ENCODE measurements around the gene HELZ. TPM values are rescaled to one million over a fixed set of nuclear protein-coding genes. Genes with fewer than 3 reads are reported as not detected.

HELZ gene
- total and polyA plus RNA-seq, 10 donors = 2.5 to 154 (median 88.7) TPM

- H3K36me3 ChIP-seq = no peaks in the 10 kb centered on the region
- H3K27me3 ChIP-seq (replicated peaks in 1 of 7) = peaks cover 0 to 12% (median 0%) of the 10 kb centered on the region in 7 donors
- H3K4me3 ChIP-seq = no peak overlapping the region
- DNase-seq = no peak
- 93 to 97% (median 95%) methylated on average over 12 of the region's 12 CpGs for WGBS, 5 donors
- H3K4me1 ChIP-seq = peaks cover 23 to 51% (median 35%) of the 10 kb centered on the region in 6 donors
- no peak for TF ChIP-seq POLR2A (IDR thresholded peaks at IDR 0.05)
- TF ChIP-seq POLR2AphosphoS5 (IDR thresholded peaks at IDR 0.05) = no peak
- no peak for TF ChIP-seq CTCF (IDR thresholded peaks at IDR 0.05 in 8 of 11, conservative IDR thresholded peaks at IDR 0.05 in 3 of 11)
- no peaks in the 10 kb centered on the region for H3K9me3 ChIP-seq
- intact Hi-C loops (cut with DNase I; ENCODE audit: low total_unique reads) = no loop called here
- peak overlapping the region in 6 of 8 donors; percentile 13 to 95 (median 70) for H3K27ac ChIP-seq
Observed at GRCh38 chr17:67247416-67247900, 2.5 kb upstream of the HELZ start.

GRCh38 chr17:67246653-67247415, 1.8 kb upstream of the HELZ start:
- Histone ChIP-seq H3K36me3 (peaks cover 0 to 3% (median 0%) of the 10 kb centered on the region in 6 donors), H3K4me3 (peak overlapping the region in 6 of 8 donors; percentile 68 to 98 (median 95)), H3K27me3 (replicated peaks in 1 of 7) (peaks cover 0 to 12% (median 0%) of the 10 kb centered on the region in 7 donors), H3K27ac (peak overlapping the region in 7 of 8 donors; percentile 88 to 95 (median 91)), H3K4me1 (peaks cover 25 to 55% (median 41%) of the 10 kb centered on the region in 6 donors), H3K9me3 (no peaks in the 10 kb centered on the region)
- peak in 1 of 3 donors; percentile 21 for TF ChIP-seq POLR2AphosphoS5 (IDR thresholded peaks at IDR 0.05)
- TF ChIP-seq CTCF (IDR thresholded peaks at IDR 0.05 in 8 of 11, conservative IDR thresholded peaks at IDR 0.05 in 3 of 11) = no peak
- 51 to 67% (median 61%) methylated on average over 14 to 17 of the region's 17 CpGs for WGBS, 5 donors
- intact Hi-C loops (cut with DNase I; ENCODE audit: low total_unique reads) = no loop called here
- DNase-seq = peak; percentile 75

GRCh38 chr17:67246403-67246652, 1.3 kb upstream of the HELZ start:
- DNase-seq = no peak
- Histone ChIP-seq H3K9me3 (no peaks in the 10 kb centered on the region), H3K27ac (peak overlapping the region; percentile 39 to 95 (median 90)), H3K4me3 (peak overlapping the region; percentile 68 to 98 (median 94)), H3K4me1 (peaks cover 30 to 60% (median 46%) of the 10 kb centered on the region in 6 donors), H3K27me3 (replicated peaks in 1 of 7) (peaks cover 0 to 12% (median 0%) of the 10 kb centered on the region in 7 donors), H3K36me3 (peaks cover 0 to 8% (median 0%) of the 10 kb centered on the region in 6 donors)
- intact Hi-C loops (cut with DNase I; ENCODE audit: low total_unique reads) = no loop called here
- 26 to 38% (median 34%) methylated on average over 8 of the region's 8 CpGs for WGBS, 5 donors
- no peak for TF ChIP-seq POLR2AphosphoS5 (IDR thresholded peaks at IDR 0.05)

GRCh38 chr17:67245694-67246402, 852 bp upstream of the HELZ start:
- TF ChIP-seq CTCF (IDR thresholded peaks at IDR 0.05 in 8 of 11, conservative IDR thresholded peaks at IDR 0.05 in 3 of 11) = no peak
- no peak for TF ChIP-seq POLR2AphosphoS5 (IDR thresholded peaks at IDR 0.05)
- TF ChIP-seq POLR2A (IDR thresholded peaks at IDR 0.05) = no peak
- peak overlapping the region; percentile 68 to 98 (median 94) for H3K4me3 ChIP-seq
- DNase-seq = peak; percentile 88
- WGBS, 5 donors = 0 to 2% (median 1%) methylated on average over 36 to 75 of the region's 75 CpGs
- no peaks in the 10 kb centered on the region for H3K9me3 ChIP-seq
- H3K36me3 ChIP-seq = peaks cover 0 to 13% (median 0%) of the 10 kb centered on the region in 6 donors
- H3K27ac ChIP-seq = peak overlapping the region; percentile 39 to 95 (median 90)
- intact Hi-C loops (cut with DNase I; ENCODE audit: low total_unique reads) = no loop called here
- H3K27me3 ChIP-seq (replicated peaks in 1 of 7) = peaks cover 0 to 12% (median 0%) of the 10 kb centered on the region in 7 donors
- H3K4me1 ChIP-seq = peaks cover 35 to 64% (median 51%) of the 10 kb centered on the region in 6 donors
